Frontal cortex (tissue), 4 donors: ENCODE results near the gene KCTD15. TPM values are rescaled to one million over a fixed set of nuclear protein-coding genes. Genes with fewer than 3 reads are reported as not detected.
"Not testable (repeated sequence)": the region's sequence is repeated elsewhere in the genome, so short reads cannot be mapped to it uniquely, and the experiment has no call there.

ENCODE experiments used
- DNase-seq, 2 donors: peaks; one replicate each; pipeline ENCODE4 v3.0.0; 2012; ENCODE audit warnings: low spot score in 2 of 2
- FAIRE-seq: peaks from 2 replicates; lab custom pipeline; 2012; peaks lifted over from hg19 to GRCh38; lab: Jason Lieb, UNC
- total RNA-seq: library from RNA; depleted of rRNA; stranded (reverse); fragments of >200 nt; gene quantifications from one replicate; pipeline ENCODE4 v1.2.3, GENCODE V29; 2014
- donor health status: control.
- donor health status: control.
- donor health status: control.

The KCTD15 gene
- total RNA-seq, 1 donor from 2014 or later, result 69.7 TPM

- FAIRE-seq, result no peak
- no peak for DNase-seq
These were observed 15.2 kb downstream of the KCTD15 start for GRCh38 chr19:33811736-33812387.

DNA sequence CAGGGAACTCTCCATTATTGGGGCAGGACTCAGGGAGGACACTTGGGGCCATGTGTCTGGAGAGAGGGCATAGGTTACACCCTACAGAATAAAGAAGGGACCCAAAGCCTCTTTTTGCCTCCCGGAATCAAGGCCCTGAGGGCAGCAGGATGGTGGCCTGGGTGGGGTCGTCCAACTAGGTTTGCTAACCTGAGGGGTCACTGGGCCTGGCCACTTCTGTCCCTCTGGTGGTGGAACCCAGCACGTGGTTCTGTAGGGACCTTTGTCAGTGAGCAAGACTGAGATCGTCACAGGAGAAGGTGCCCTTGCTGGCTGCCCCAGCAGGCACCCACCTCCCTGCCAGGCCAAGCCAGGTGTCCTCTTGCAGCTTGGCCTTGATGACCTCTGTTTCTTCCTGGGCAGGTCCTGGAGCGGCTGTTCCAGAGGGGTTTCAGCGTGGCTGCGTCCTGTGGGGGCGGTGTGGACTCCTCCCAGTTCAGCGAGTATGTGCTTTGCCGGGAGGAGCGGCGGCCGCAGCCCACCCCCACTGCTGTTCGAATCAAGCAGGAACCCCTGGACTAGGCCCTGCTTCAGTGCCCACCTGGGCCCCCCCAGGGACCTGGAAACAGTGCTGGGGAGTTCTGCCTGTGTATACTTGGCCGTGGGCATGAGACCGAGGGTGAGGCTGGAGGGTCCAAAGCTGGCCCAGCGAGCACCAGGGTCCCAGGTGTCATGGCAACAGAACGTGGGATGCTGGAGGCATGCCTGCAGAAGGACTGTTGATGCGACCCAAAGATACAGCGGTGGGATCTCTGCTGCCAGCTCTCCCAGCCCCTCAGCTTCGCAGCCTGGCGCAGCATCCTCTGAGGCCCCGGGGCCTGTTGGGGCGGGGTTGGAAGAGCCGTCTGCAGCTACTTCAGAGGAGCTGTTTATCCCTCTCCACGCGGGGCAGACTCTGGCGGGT is 16.0 kb downstream of the KCTD15 start:
- DNase-seq (peak in 1 of 2 donors; percentile 18), FAIRE-seq (no peak)

DNA sequence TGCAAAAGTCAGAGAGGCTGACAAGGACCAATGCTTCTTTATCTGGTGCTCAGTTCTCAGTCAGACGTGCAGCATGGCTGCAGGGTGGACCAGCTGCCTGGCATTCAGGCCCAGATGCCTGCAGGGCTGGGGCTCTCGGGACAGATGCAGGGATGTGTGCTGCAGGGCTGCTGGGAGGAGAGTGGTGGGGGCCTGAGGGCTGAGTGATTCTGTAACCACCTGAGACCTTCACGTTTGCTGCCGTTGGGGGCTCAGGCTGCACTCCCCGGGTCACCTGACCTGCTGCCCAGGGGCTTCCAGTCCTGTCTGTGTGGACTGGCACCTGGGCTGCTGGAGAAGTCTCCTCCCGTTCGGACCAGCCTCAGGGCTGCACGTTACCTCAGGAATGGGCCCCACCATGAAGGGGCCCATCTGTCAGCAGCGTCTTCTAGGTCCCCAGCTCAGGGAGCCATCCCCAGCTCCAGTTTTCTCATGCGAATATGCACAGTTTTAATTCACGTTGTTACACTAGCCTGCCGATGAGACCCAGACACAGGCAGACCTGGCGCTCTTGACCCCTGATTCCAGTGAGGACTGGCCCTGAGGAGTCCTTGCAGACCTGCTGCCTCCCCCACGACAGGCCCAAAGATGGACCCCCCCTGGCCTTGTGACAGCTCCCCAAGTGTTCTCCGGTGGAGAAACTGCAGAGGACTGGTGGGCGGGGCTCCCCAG is 16.9 kb downstream of the KCTD15 start:
- DNase-seq (peak; percentile 18 to 19), FAIRE-seq (no peak)

- DNase-seq (peak; percentile 33 to 36), FAIRE-seq (no peak)
These were observed 17.8 kb downstream of the KCTD15 start for GRCh38 chr19:33814181-33815165.

- peak; percentile 21 to 28 for DNase-seq
- FAIRE-seq, result no peak
These were observed 19.0 kb downstream of the KCTD15 start for GRCh38 chr19:33815380-33816340.

DNA sequence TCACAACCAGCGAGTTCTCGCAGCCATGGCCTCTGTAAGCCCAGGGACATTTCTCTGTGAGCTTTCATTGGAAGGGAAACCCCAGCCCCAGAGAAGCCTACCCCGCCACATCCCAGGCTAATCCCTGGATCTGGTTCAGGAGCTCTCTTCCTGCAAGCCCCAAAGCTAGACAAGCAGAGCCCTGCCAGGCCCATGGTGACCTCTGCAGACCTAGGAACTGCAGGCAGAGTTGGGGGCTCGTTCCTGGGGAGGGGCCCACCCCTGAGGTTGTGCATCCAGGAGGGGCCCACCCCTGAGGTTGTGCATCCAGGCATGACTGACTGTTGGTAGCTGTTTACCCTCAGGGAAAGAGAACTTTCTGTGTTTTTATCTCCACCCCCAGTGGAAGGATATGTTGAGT is 21.7 kb downstream of the KCTD15 start:
- FAIRE-seq (no peak), DNase-seq (no peak)

- DNase-seq, FAIRE-seq: not testable (repeated sequence)
These were observed 22.4 kb downstream of the KCTD15 start for GRCh38 chr19:33819078-33819477.

DNA sequence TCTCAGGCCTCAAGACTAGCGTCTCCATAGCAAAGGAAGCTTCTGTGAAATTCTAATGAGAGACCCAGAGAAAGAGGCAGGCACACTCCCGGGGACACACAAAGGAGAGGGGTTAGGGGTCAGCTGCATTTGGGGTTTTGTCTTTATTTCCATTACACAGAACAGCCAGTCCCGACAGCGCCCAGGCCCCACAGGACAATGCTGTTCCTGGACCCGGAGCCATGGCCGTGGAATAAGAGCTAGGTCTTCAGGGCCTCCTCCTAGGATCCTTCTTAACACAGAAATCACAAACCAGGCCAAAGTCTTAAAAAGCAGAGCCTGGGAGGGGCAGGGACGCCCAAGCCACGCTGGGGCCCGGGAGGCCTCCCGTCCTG is 22.8 kb downstream of the KCTD15 start:
- DNase-seq (peak in 1 of 2 donors; percentile 24), FAIRE-seq (no peak)

GRCh38 chr19:33819880-33820781 is 23.5 kb downstream of the KCTD15 start:
- FAIRE-seq (no peak), DNase-seq (peak in 1 of 2 donors; percentile 51)

DNA sequence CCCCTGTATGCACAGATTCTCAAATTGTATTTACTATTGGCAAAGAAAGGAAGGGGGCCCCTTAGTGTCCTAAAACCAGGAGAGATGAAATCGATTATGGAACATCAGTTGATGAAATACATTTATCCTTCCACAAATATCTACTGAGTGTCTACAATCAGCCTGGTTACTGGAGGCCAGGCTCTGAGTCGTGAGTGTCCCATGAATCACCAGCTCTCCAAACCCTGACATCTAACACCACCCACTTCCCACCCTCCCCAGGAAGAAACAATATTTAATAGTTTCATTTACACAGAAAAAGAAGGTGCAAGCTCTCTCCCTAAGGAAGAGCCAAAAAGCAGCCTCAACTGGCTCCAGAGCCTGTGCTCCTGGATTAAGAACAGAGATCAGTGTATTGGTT is 25.2 kb downstream of the KCTD15 start:
- DNase-seq, result no peak
- no peak for FAIRE-seq

DNA sequence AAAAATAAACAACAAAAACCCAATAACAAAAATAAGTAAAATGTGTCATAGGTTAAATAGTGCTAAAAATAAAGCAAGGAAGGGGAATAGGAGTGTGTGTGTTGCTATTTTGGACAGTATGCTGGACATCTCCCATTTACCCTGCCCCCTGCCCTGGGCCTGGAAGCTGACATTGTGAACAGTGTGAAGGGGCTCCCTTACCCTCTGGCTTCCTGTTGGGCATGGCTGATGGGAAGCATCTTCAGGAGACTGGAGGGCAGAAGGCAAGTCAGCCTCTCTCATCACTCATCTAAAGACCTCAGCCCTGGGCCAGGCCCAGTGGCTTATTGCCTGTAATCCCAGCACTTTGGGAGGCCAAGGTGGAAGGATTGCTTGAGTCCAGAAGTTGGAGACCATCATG is 26.7 kb downstream of the KCTD15 start:
- FAIRE-seq (no peak), DNase-seq (no peak)

GRCh38 chr19:33825556-33825955 is 28.9 kb downstream of the KCTD15 start:
- FAIRE-seq (no peak), DNase-seq (no peak)

DNA sequence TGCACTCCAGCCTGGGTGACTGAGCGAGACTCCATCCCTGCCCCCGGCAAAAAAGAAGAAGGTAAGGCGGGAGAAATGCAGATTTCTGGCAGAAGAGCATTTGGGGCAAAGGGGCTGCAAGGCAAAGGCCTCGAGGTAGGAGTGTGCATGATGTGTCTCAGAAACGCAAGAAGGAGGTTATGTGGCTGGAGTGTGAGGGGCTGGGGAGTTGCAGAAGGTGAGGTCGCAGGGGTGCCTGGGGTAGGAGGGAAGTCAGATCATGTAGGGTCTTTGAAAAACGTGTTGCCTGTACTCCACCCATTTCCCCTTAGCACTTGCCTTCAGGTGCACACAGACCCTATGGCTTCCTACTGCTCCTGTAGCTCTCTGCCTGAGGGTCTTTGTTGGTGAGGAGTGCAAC is 29.9 kb downstream of the KCTD15 start:
- FAIRE-seq (no peak), DNase-seq (no peak)

GRCh38 chr19:33828266-33829075 is 31.8 kb downstream of the KCTD15 start:
- no peak for FAIRE-seq
- no peak for DNase-seq

- FAIRE-seq (no peak), DNase-seq (no peak)
These were observed 33.6 kb downstream of the KCTD15 start for GRCh38 chr19:33830264-33830663.

- DNase-seq (no peak), FAIRE-seq (no peak)
These were observed 35.2 kb downstream of the KCTD15 start for GRCh38 chr19:33831825-33832224.
